Thyroid gland (tissue), 4 donors: ENCODE data around the gene ZNRF1. TPM values are rescaled to one million over a fixed set of nuclear protein-coding genes. Genes with fewer than 3 reads are reported as not detected.

Experiments used
- DNase-seq, 2 donors: peaks; one replicate each; pipeline ENCODE4 v3.0.0-alpha.2; 2019
- H3K27ac ChIP-seq, 3 donors: fragments of 200-600 bp; sonication (generic); 1 replicate in 2 of 3; 2 replicates in 1 of 3; pipeline ENCODE4 v1.5.1; 2016 to 2019; ENCODE audit warnings: mild to moderate bottlenecking in 1 of 3, moderate library complexity in 1 of 3
- H3K27me3 ChIP-seq: fragments of 200-600 bp; sonication (generic); one replicate; pipeline ENCODE4 v1.5.1; 2019
- H3K36me3 ChIP-seq, 2 donors: fragments of 200-600 bp; sonication (generic); one replicate each; pipeline ENCODE4 v1.5.1; 2016 to 2019
- H3K4me1 ChIP-seq, 2 donors: fragments of 200-600 bp; sonication (generic); one replicate each; pipeline ENCODE4 v1.5.1; 2017 to 2019
- H3K4me3 ChIP-seq, 3 donors: fragments of 200-600 bp; sonication (generic); replicated peaks in 1 of 3; 1 replicate in 2 of 3; 2 replicates in 1 of 3; pipeline ENCODE4 v1.5.1; 2016; ENCODE audit warnings: mild to moderate bottlenecking in 1 of 3
- H3K9me3 ChIP-seq: fragments of 200-600 bp; sonication (generic); one replicate; pipeline ENCODE4 v1.5.1; 2017
- POLR2A ChIP-seq, 2 donors: fragments of 450-650 bp; IDR thresholded peaks; one replicate each; pipeline ENCODE4 v1.6.1; 2017; ENCODE audit warnings: antibody characterized with exemption in 2 of 2, mild to moderate bottlenecking in 2 of 2, moderate library complexity in 1 of 2
- WGBS, 2 donors: methylation state at CpG; one replicate each; pipeline ENCODE4 v1.1.5; 2017; 5-methylcytosine and 5-hydroxymethylcytosine counted together
- intact Hi-C: fragments of 100-400 bp; cut with DNase I; formaldehyde crosslinking; loops from one replicate; pipeline ENCODE4 v1.15.1; 2023
- total RNA-seq, 4 donors: library from RNA; depleted of rRNA; stranded (reverse); fragments of >200 nt; gene quantifications; one replicate each; pipeline ENCODE4 v1.2.3, GENCODE V29; 2016
- TF ChIP-seq, protein P1 (sequence below), 6 experiments: fragments of 200-600 bp in 3 of 6; fragments of 450-650 bp in 3 of 6; sonication (generic) in 3 of 6; IDR thresholded peaks; one replicate each; pipeline ENCODE4 v1.5.1; 2016 to 2019; ENCODE audit warnings: antibody characterized with exemption in 6 of 6, mild to moderate bottlenecking in 2 of 6, inconsistent platforms in 1 of 6, moderate library complexity in 1 of 6

The ZNRF1 gene
- total RNA-seq, 4 donors from 2014 or later, result 47.4 to 94.5 (median 57.4) TPM

DNA sequence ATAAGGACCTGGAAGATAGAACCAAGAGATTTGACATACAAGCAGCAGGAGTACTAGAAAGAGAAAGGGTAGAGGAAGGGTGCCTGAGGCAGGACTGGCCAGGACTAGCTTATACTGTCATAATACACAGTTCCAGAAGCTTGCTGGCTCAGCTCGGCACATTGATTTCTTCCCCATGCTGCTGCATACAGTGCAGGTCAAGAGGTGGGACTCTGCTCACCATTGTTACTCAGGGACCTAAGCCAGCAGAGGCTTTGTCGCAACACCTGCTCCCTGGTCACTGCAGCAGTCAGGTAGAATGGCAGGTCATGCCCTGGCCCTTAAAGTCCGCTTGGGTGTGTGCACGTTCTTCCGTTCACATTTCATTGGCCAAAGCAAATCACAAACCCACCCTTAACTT is 85.0 kb downstream of the ZNRF1 start:
- H3K27me3 ChIP-seq, result no peaks in the 10 kb centered on the region
- DNase-seq, result no peak
- no peak for TF ChIP-seq POLR2A (IDR thresholded peaks at IDR 0.05)
- TF ChIP-seq, protein P1, sequence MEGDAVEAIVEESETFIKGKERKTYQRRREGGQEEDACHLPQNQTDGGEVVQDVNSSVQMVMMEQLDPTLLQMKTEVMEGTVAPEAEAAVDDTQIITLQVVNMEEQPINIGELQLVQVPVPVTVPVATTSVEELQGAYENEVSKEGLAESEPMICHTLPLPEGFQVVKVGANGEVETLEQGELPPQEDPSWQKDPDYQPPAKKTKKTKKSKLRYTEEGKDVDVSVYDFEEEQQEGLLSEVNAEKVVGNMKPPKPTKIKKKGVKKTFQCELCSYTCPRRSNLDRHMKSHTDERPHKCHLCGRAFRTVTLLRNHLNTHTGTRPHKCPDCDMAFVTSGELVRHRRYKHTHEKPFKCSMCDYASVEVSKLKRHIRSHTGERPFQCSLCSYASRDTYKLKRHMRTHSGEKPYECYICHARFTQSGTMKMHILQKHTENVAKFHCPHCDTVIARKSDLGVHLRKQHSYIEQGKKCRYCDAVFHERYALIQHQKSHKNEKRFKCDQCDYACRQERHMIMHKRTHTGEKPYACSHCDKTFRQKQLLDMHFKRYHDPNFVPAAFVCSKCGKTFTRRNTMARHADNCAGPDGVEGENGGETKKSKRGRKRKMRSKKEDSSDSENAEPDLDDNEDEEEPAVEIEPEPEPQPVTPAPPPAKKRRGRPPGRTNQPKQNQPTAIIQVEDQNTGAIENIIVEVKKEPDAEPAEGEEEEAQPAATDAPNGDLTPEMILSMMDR (IDR thresholded peaks at IDR 0.05), result no peak
- H3K4me1 ChIP-seq, result peaks cover 40 to 44% of the 10 kb centered on the region in 2 donors
- intact Hi-C loops, result no loop called here
- no peaks in the 10 kb centered on the region for H3K36me3 ChIP-seq
- H3K9me3 ChIP-seq, result no peaks in the 10 kb centered on the region
- 87 to 96% methylated on average over 5 of the region's 5 CpGs for WGBS, 2 donors
- no peak overlapping the region for H3K27ac ChIP-seq
- H3K4me3 ChIP-seq, result no peak overlapping the region

GRCh38 chr16:75085556-75085955 is 86.7 kb downstream of the ZNRF1 start:
- Histone ChIP-seq H3K36me3 (no peaks in the 10 kb centered on the region), H3K4me1 (peaks cover 44 to 46% of the 10 kb centered on the region in 2 donors), H3K4me3 (no peak overlapping the region), H3K9me3 (no peaks in the 10 kb centered on the region), H3K27me3 (no peaks in the 10 kb centered on the region), H3K27ac (no peak overlapping the region)
- intact Hi-C loops, result no loop called here
- WGBS, 2 donors, result 90 to 93% methylated on average over 4 of the region's 4 CpGs
- TF ChIP-seq POLR2A (IDR thresholded peaks at IDR 0.05), result no peak
- TF ChIP-seq, protein P1 (IDR thresholded peaks at IDR 0.05), result no peak
- no peak for DNase-seq

DNA sequence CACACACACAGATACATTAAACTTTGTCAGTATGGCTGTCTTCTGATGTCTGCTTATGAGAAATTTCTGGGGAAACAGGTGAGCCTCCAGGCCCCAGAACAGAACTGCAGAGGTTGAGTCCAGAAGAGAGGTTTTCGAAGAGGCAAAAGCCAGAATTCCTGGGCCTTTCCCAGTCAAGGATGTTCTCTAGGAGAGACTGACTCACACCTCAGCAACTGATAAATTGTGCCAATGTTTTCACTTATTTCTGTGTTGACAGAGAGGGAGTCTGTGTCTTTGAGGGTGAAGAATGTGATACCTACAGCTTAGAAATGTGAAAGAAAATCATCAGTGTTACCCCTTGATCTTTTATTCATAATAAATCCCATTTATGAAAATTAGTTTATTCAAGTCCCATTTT is 87.5 kb downstream of the ZNRF1 start:
- intact Hi-C loops, result no loop called here
- H3K4me1 ChIP-seq, result peaks cover 40 to 46% of the 10 kb centered on the region in 2 donors
- TF ChIP-seq POLR2A (IDR thresholded peaks at IDR 0.05), result no peak
- TF ChIP-seq, protein P1 (IDR thresholded peaks at IDR 0.05), result no peak
- H3K9me3 ChIP-seq, result no peaks in the 10 kb centered on the region
- 85 to 100% methylated on average over 1 of the region's 1 CpG for WGBS, 2 donors
- peak overlapping the region in 2 of 3 donors; percentile 37 to 74 for H3K27ac ChIP-seq
- no peak overlapping the region for H3K4me3 ChIP-seq
- no peak for DNase-seq
- no peaks in the 10 kb centered on the region for H3K36me3 ChIP-seq
- no peaks in the 10 kb centered on the region for H3K27me3 ChIP-seq

DNA sequence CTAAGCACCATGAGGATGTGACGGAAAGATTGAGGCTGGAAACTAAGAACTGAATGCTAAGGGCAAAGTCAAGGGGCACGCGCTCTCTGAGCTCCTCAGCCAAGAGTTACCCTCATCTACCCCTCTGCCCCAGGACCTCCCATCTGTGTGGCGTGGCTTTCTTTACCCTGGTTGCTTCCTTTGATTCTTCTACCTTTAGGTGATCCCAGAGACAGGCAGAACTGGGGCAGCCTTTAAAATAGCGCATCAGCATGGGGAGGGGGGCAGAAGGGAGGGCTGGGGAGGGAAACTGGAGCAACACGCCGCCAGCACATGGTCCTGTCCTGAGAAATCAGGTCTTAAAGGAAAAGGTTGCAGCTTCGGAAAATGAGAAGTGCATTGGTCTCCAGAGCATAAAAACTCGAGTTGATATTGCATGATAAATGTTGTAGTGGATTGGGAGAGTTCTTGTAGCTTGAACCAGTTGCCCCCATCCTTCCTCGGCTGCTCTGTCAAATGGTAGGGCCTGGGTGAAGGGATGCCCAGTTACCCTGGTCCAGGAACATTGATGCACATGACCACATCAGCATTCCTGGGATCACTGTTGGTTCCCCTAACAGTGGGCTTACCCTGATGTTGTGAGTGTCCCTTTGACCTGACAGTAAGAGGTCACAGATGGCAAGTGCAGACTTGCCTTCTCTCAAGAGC is 88.0 kb downstream of the ZNRF1 start:
- Histone ChIP-seq H3K4me3 (no peak overlapping the region), H3K27ac (peak overlapping the region in 2 of 3 donors; percentile 37 to 74), H3K4me1 (peaks cover 37 to 45% of the 10 kb centered on the region in 2 donors), H3K27me3 (no peaks in the 10 kb centered on the region), H3K36me3 (no peaks in the 10 kb centered on the region), H3K9me3 (no peaks in the 10 kb centered on the region)
- TF ChIP-seq, protein P1 (IDR thresholded peaks at IDR 0.05), result no peak
- DNase-seq, result no peak
- 87 to 89% methylated on average over 10 of the region's 10 CpGs for WGBS, 2 donors
- intact Hi-C loops, result no loop called here

DNA sequence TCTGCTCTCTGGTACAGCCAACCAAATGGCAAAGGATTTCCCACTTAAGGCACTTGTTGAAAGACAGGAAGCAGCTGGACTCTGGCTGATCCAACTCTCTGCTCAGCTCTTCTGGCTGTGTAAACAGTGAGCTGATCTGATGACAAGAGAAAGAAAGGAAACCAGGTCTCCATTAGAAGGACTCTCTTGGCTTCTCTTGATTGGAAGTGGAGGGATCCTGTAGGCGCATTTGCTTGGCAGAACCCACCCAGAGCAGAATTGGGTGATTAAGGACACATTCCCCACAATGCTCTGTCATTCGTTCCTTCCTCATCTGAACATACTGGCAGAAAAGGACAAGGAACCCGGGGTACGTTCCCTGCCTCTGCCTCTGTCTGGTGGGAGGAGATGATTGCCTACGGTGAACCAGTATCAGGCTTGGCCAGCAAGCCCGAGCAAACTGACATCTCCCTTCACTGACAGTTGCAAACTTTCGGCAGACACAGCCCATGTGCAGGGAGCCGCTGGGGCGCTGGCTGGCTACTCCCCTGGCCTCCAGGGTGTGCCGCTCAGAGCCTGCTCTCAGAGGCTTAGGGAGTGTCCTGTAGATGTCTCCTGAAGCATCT is 88.7 kb downstream of the ZNRF1 start:
- Histone ChIP-seq H3K9me3 (no peaks in the 10 kb centered on the region), H3K27ac (peak overlapping the region; percentile 5 to 74 (median 37)), H3K27me3 (no peaks in the 10 kb centered on the region), H3K36me3 (no peaks in the 10 kb centered on the region), H3K4me3 (no peak overlapping the region), H3K4me1 (peaks cover 37 to 46% of the 10 kb centered on the region in 2 donors)
- no peak for TF ChIP-seq POLR2A (IDR thresholded peaks at IDR 0.05)
- TF ChIP-seq, protein P1 (IDR thresholded peaks at IDR 0.05), result no peak
- peak; percentile 49 for DNase-seq
- WGBS, 2 donors, result 34 to 52% methylated on average over 8 to 9 of the region's 10 CpGs
- intact Hi-C loops, result no loop called here
